Suprapubic skin (tissue), 4 donors: ENCODE data around the gene CEP85L. TPM values are rescaled to one million over a fixed set of nuclear protein-coding genes. Genes with fewer than 3 reads are reported as not detected.

Source experiments
- DNase-seq, 2 donors: peaks; one replicate each; pipeline ENCODE4 v3.0.0-alpha.2; 2019; ENCODE audit warnings: low spot score in 2 of 2
- H3K27ac ChIP-seq: fragments of 200-600 bp; sonication (generic); one replicate; pipeline ENCODE4 v1.5.1; 2019
- H3K27me3 ChIP-seq: fragments of 200-600 bp; sonication (generic); one replicate; pipeline ENCODE4 v1.5.1; 2019
- H3K36me3 ChIP-seq: fragments of 200-600 bp; sonication (generic); one replicate; pipeline ENCODE4 v1.5.1; 2019
- H3K4me1 ChIP-seq: fragments of 200-600 bp; sonication (generic); one replicate; pipeline ENCODE4 v1.5.1; 2019
- H3K4me3 ChIP-seq: fragments of 200-600 bp; sonication (generic); one replicate; pipeline ENCODE4 v1.5.1; 2019; ENCODE audit warnings: mild to moderate bottlenecking
- H3K9me3 ChIP-seq: fragments of 200-600 bp; sonication (generic); one replicate; pipeline ENCODE4 v1.5.1; 2019
- EP300 ChIP-seq: sonication (generic); formaldehyde crosslinking; IDR thresholded peaks from one replicate; pipeline ENCODE4 v1.6.1; 2017; ENCODE audit warnings: antibody characterized with exemption
- POLR2A ChIP-seq, 2 donors: fragments of 450-650 bp; IDR thresholded peaks; one replicate each; pipeline ENCODE4 v1.6.1; 2017; ENCODE audit warnings: antibody characterized with exemption in 2 of 2, mild to moderate bottlenecking in 2 of 2, moderate library complexity in 2 of 2
- POLR2AphosphoS5 ChIP-seq, 3 donors: sonication (generic); formaldehyde crosslinking; IDR thresholded peaks; one replicate each; pipeline ENCODE4 v1.6.1; 2017; ENCODE audit warnings: antibody characterized with exemption in 3 of 3
- whole genome bisulfite sequencing: methylation state at CpG from one replicate; pipeline ENCODE4 v1.1.5; 2018; 5-methylcytosine and 5-hydroxymethylcytosine counted together
- total RNA-seq, 4 donors: library from RNA; depleted of rRNA; stranded (reverse); fragments of >200 nt; gene quantifications; one replicate each; pipeline ENCODE4 v1.1.0, GENCODE V29; 2016
- TF ChIP-seq, protein P1 (sequence below), 2 donors: fragments of 200-600 bp in 1 of 2; fragments of 450-650 bp in 1 of 2; sonication (generic) in 1 of 2; IDR thresholded peaks; one replicate each; pipeline ENCODE4 v1.5.1; 2016 to 2019; ENCODE audit warnings: antibody characterized with exemption in 2 of 2, mild to moderate bottlenecking in 1 of 2, moderate library complexity in 1 of 2

Gene CEP85L
- total RNA-seq, 4 donors from 2014 or later = 4.7 to 9.5 (median 5.3) TPM

DNA sequence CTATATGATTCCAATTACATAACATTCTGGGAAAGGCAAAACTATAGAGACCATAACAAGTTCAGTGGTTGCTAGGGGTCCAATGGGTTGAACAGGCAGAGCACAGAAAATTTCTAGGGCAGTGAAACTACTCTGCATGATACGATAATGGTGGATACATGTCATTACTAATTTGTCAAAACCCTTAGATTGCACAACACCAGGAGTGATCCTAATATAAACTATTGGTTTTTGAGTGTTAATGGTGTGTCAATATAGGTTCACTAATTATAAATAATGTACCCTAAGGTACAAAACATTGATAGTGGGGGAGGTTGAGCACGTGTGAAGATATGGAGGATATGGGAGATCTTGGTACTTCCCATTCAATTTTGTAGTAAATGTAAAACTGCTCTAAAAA, 145.7 kb downstream of the CEP85L start:
- Histone ChIP-seq H3K4me3 (no peak overlapping the region), H3K9me3 (no peaks in the 10 kb centered on the region), H3K4me1 (no peaks in the 10 kb centered on the region), H3K36me3 (peaks cover 3% of the 10 kb centered on the region), H3K27ac (no peak overlapping the region), H3K27me3 (no peaks in the 10 kb centered on the region)
- TF ChIP-seq POLR2A (IDR thresholded peaks at IDR 0.05) = no peak
- TF ChIP-seq, protein P1, sequence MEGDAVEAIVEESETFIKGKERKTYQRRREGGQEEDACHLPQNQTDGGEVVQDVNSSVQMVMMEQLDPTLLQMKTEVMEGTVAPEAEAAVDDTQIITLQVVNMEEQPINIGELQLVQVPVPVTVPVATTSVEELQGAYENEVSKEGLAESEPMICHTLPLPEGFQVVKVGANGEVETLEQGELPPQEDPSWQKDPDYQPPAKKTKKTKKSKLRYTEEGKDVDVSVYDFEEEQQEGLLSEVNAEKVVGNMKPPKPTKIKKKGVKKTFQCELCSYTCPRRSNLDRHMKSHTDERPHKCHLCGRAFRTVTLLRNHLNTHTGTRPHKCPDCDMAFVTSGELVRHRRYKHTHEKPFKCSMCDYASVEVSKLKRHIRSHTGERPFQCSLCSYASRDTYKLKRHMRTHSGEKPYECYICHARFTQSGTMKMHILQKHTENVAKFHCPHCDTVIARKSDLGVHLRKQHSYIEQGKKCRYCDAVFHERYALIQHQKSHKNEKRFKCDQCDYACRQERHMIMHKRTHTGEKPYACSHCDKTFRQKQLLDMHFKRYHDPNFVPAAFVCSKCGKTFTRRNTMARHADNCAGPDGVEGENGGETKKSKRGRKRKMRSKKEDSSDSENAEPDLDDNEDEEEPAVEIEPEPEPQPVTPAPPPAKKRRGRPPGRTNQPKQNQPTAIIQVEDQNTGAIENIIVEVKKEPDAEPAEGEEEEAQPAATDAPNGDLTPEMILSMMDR (IDR thresholded peaks at IDR 0.05) = no peak
- no peak for TF ChIP-seq POLR2AphosphoS5 (IDR thresholded peaks at IDR 0.05)
- TF ChIP-seq EP300 = no peak
- DNase-seq = no peak
- 84% methylated on average over 2 of the region's 2 CpGs for WGBS

DNA sequence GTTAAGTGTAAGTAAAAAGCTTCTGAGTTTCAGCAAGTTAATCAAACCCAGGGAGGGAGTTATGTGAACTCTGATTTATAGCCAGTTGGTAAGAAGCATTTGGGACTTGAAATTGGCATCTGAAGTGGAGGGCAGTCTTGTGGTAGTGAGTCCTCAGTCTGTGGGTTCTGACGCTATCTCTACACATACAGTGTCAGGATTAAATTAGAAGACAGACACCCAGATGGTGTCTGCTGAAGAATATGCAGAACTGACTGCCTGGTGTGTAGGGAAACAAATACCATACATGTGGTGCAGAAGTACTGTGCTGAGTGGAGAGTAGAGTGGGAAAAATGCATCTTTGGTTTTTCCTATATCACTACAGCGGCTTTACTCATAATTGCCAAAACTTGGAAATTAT, 146.8 kb downstream of the CEP85L start:
- no peak for TF ChIP-seq POLR2AphosphoS5 (IDR thresholded peaks at IDR 0.05)
- no peak for TF ChIP-seq POLR2A (IDR thresholded peaks at IDR 0.05)
- TF ChIP-seq, protein P1 (IDR thresholded peaks at IDR 0.05) = no peak
- no peak for TF ChIP-seq EP300
- Histone ChIP-seq H3K4me3 (no peak overlapping the region), H3K9me3 (no peaks in the 10 kb centered on the region), H3K36me3 (peaks cover 3% of the 10 kb centered on the region), H3K27me3 (no peaks in the 10 kb centered on the region), H3K4me1 (no peaks in the 10 kb centered on the region), H3K27ac (no peak overlapping the region)
- no peak for DNase-seq
- WGBS = 95% methylated on average over 2 of the region's 2 CpGs

DNA sequence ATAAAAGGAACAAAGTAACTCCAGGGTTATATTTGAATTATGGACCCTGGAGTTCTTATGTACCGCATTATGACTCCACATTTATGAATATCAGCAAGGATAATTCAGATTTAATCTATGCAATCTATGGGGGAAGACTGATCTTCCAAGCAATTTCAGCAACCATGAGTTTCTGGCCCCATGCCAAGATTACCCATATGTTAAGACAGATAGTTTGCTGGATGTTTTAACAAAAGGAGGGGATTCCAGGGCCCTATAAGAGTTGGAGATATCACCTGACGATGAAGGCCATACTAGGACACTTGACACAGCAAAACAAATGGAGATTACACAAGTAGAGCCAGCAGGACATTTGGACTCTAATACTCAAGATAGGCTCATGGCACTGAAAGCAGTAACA, 149.2 kb downstream of the CEP85L start:
- TF ChIP-seq POLR2AphosphoS5 (IDR thresholded peaks at IDR 0.05) (no peak), EP300 (no peak), POLR2A (IDR thresholded peaks at IDR 0.05) (no peak)
- TF ChIP-seq, protein P1 (IDR thresholded peaks at IDR 0.05) = no peak
- no peak for DNase-seq
- H3K9me3 ChIP-seq = no peaks in the 10 kb centered on the region
- H3K27ac ChIP-seq = no peak overlapping the region
- no peak overlapping the region for H3K4me3 ChIP-seq
- H3K36me3 ChIP-seq = peaks cover 3% of the 10 kb centered on the region
- no peaks in the 10 kb centered on the region for H3K4me1 ChIP-seq
- no peaks in the 10 kb centered on the region for H3K27me3 ChIP-seq
- 87% methylated on average over 2 of the region's 2 CpGs for WGBS

DNA sequence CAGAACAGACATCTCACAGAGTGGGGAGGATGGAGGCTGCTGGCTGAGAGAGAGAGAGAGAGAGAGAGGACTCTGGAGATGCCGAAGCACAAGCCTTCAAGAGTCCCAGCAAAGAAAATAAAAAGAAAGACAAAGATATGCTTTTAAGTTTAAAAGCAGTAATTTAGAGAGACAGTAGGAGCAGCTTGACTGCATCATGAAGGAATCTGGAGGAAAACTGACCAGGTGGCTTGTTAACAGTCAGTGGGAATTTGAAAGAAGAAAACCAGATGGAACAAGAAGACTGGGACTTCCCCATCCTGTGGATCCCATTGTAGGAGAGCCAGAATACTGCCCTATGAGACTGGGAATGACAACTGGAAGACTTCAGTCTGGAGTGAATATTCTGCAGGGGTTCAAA, 149.6 kb downstream of the CEP85L start:
- WGBS = 93% methylated on average over 1 of the region's 1 CpG
- Histone ChIP-seq H3K4me1 (no peaks in the 10 kb centered on the region), H3K27ac (no peak overlapping the region), H3K9me3 (no peaks in the 10 kb centered on the region), H3K4me3 (no peak overlapping the region), H3K36me3 (peaks cover 3% of the 10 kb centered on the region), H3K27me3 (no peaks in the 10 kb centered on the region)
- TF ChIP-seq POLR2A (IDR thresholded peaks at IDR 0.05) (no peak), EP300 (no peak), POLR2AphosphoS5 (IDR thresholded peaks at IDR 0.05) (no peak)
- TF ChIP-seq, protein P1 (IDR thresholded peaks at IDR 0.05) = no peak
- DNase-seq = no peak

DNA sequence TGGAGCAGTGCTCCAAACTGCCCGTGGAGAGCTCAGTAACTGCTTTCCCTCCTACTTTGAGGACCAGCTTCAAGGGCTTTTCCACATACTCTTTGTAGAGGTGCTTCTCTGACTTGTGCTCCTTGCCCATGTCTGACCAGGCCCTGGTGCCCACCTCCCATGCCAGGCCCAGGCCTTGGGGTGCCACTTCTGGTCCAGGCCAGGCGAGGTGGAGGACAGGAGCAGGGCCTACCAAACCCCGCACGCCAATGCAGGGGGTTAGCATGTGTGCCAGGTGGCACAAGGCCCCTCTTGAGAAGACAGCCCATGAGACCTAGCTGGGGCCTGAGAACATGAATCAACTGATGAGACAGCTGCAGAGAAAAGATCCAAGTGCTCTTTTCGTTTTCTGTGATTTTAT, 150.3 kb downstream of the CEP85L start:
- no peak overlapping the region for H3K27ac ChIP-seq
- TF ChIP-seq POLR2A (IDR thresholded peaks at IDR 0.05) (no peak), EP300 (no peak), POLR2AphosphoS5 (IDR thresholded peaks at IDR 0.05) (no peak)
- TF ChIP-seq, protein P1 (IDR thresholded peaks at IDR 0.05) = no peak
- no peak for DNase-seq
- H3K4me1 ChIP-seq = no peaks in the 10 kb centered on the region
- peaks cover 3% of the 10 kb centered on the region for H3K36me3 ChIP-seq
- no peak overlapping the region for H3K4me3 ChIP-seq
- H3K27me3 ChIP-seq = no peaks in the 10 kb centered on the region
- WGBS = 93% methylated on average over 5 of the region's 5 CpGs
- no peaks in the 10 kb centered on the region for H3K9me3 ChIP-seq
